Caco-2 (cell line): ENCODE measurements around the gene WDR4. TPM values are rescaled to one million over a fixed set of nuclear protein-coding genes. Genes with fewer than 3 reads are reported as not detected.
"Not testable (repeated sequence)": the region's sequence is repeated elsewhere in the genome, so short reads cannot be mapped to it uniquely, and the experiment has no call there.

Experiments
- BruUV-seq: library from RNA; stranded (reverse); fragments of 400-500 nt; replicated peaks from 2 replicates; lab custom pipeline; 2021; lab: Mats Ljungman, UMichigan
- CTCF ChIA-PET: fragments of 300-600 bp; sonication (Branson Sonifier 250); formaldehyde crosslinking; loops from one replicate; lab custom pipeline; 2022; ENCODE audit warnings: antibody characterized with exemption; lab: Charles Lee
- POLR2A ChIA-PET: fragments of 300-600 bp; sonication (Branson Sonifier 250); formaldehyde crosslinking; loops from one replicate; lab custom pipeline; 2022; ENCODE audit warnings: antibody characterized with exemption; lab: Charles Lee
- DNase-seq, 2 experiments: peaks; one replicate each; pipeline versions ENCODE4 v3.0.0 to v3.0.0-alpha.2; 2020 to 2022
- H3K27me3 ChIP-seq: replicated peaks from 2 replicates; pipeline ENCODE4 v1.6.0; 2011; ENCODE audit warnings: low read length; ENCODE audit not compliant: control insufficient read depth, insufficient read depth
- H3K36me3 ChIP-seq: 2 replicates; pipeline ENCODE4 v1.5.1; 2011; ENCODE audit warnings: low read length; ENCODE audit not compliant: control insufficient read depth, insufficient read depth
- H3K4me1 ChIP-seq: fragments of 250-450 bp; sonication (Bioruptor Pico); 2 replicates; pipeline ENCODE4 v1.5.1; 2020; ENCODE audit warnings: mild to moderate bottlenecking
- H3K4me3 ChIP-seq: 2 replicates; pipeline ENCODE4 v1.5.1; 2011; ENCODE audit warnings: low read depth, mild to moderate bottlenecking, control low read depth, low read length
- H3K9me3 ChIP-seq: fragments of 250-450 bp; sonication (Bioruptor Pico); 2 replicates; pipeline ENCODE4 v1.5.1; 2020; ENCODE audit warnings: mild to moderate bottlenecking, moderate library complexity
- H3K27ac Mint-ChIP-seq: one replicate; pipeline ENCODE4 v1.8.0; 2022; ENCODE audit warnings: mixed read lengths; ENCODE audit not compliant: unreplicated experiment
- H3K27me3 Mint-ChIP-seq: one replicate; pipeline ENCODE4 v1.8.0; 2022; ENCODE audit warnings: mixed read lengths; ENCODE audit not compliant: insufficient read depth, unreplicated experiment
- H3K36me3 Mint-ChIP-seq: one replicate; pipeline ENCODE4 v1.8.0; 2022; ENCODE audit warnings: mild to moderate bottlenecking, mixed read lengths; ENCODE audit not compliant: insufficient read depth, unreplicated experiment
- H3K4me1 Mint-ChIP-seq: one replicate; pipeline ENCODE4 v1.8.0; 2022; ENCODE audit warnings: low read depth, mixed read lengths; ENCODE audit not compliant: unreplicated experiment
- H3K4me3 Mint-ChIP-seq: one replicate; pipeline ENCODE4 v1.8.0; 2022; ENCODE audit warnings: mild to moderate bottlenecking, moderate library complexity, mixed read lengths; ENCODE audit not compliant: unreplicated experiment
- H3K9me3 Mint-ChIP-seq: one replicate; pipeline ENCODE4 v1.8.0; 2022; ENCODE audit warnings: mixed read lengths; ENCODE audit not compliant: unreplicated experiment
- CTCF ChIP-seq, 2 experiments: fragments of 200-600 bp in 1 of 2; IDR thresholded peaks; 1 replicate in 1 of 2; 2 replicates in 1 of 2; pipeline versions ENCODE4 v1.5.1 to v1.8.0; 2011 to 2022; ENCODE audit warnings: antibody characterized with exemption in 1 of 2, control low read depth in 1 of 2, inconsistent platforms in 1 of 2, low read depth in 1 of 2, low read length in 1 of 2, mild to moderate bottlenecking in 1 of 2, moderate library complexity in 1 of 2; ENCODE audit not compliant: insufficient read depth in 1 of 2, severe bottlenecking in 1 of 2, unreplicated experiment in 1 of 2
- intact Hi-C: fragments of 100-400 bp; cut with micrococcal nuclease; formaldehyde crosslinking; loops from one replicate; pipeline ENCODE4 v1.10.0; 2022; ENCODE audit not compliant: unreplicated experiment
- total RNA-seq: library from RNA; stranded (reverse); gene quantifications from 2 replicates; pipeline ENCODE4 v1.2.3, GENCODE V29; 2022

The WDR4 gene
- total RNA-seq, 1 experiment from 2014 or later: 35.0 TPM

- no peaks in the 10 kb centered on the region for H3K9me3 Mint-ChIP-seq
- H3K4me1 Mint-ChIP-seq: peaks cover 16% of the 10 kb centered on the region
- no peaks in the 10 kb centered on the region for H3K27me3 Mint-ChIP-seq
- ChIA-PET CTCF (interaction anchor here (1.6 kb wide), 1 partner anchor 241 kb away, joined by 11 read pairs; no protein-coding TSS in a partner anchor), POLR2A (no interaction called here)
- TF ChIP-seq CTCF (IDR thresholded peaks at IDR 0.05; ENCODE audit: insufficient read depth in 1 of 2, low read depth in 1 of 2, low read length in 1 of 2, severe bottlenecking in 1 of 2, unreplicated experiment in 1 of 2): no peak
- Histone ChIP-seq H3K4me1 (peaks cover 7% of the 10 kb centered on the region; the same call in 1 of the 2 replicates), H3K36me3 (no peaks in the 10 kb centered on the region), H3K27me3 (no peaks in the 10 kb centered on the region), H3K4me3 (no peak overlapping the region), H3K9me3 (peaks cover 6% of the 10 kb centered on the region; the same call in 1 of the 2 replicates)
- DNase-seq: peak in 1 of 2 experiments; percentile 38
- H3K4me3 Mint-ChIP-seq: no peak overlapping the region
- intact Hi-C loops: loop anchor here (5.0 kb wide), 2 partner anchors 42 to 242 kb away; no protein-coding TSS in a partner anchor
- H3K36me3 Mint-ChIP-seq: peaks cover 69% of the 10 kb centered on the region
- H3K27ac Mint-ChIP-seq: no peak overlapping the region
- no TSS peak for BruUV-seq
Observed at GRCh38 chr21:42833859-42834725, 45.2 kb downstream of the WDR4 start.

GRCh38 chr21:42833439-42833815 lies 45.9 kb downstream of the WDR4 start:
- intact Hi-C loops: loop anchor here (5.0 kb wide), 2 partner anchors 41 to 241 kb away; no protein-coding TSS in a partner anchor
- Mint-ChIP-seq H3K4me1 (peaks cover 16% of the 10 kb centered on the region), H3K27me3 (no peaks in the 10 kb centered on the region), H3K27ac (no peak overlapping the region), H3K9me3 (no peaks in the 10 kb centered on the region), H3K4me3 (peak overlapping the region; percentile 22), H3K36me3 (peaks cover 65% of the 10 kb centered on the region)
- BruUV-seq: no TSS peak
- Histone ChIP-seq H3K4me3 (no peak overlapping the region), H3K36me3 (no peaks in the 10 kb centered on the region), H3K27me3 (no peaks in the 10 kb centered on the region), H3K9me3 (peaks cover 9% of the 10 kb centered on the region; the same call in 1 of the 2 replicates), H3K4me1 (peaks cover 7% of the 10 kb centered on the region; the same call in 1 of the 2 replicates)
- ChIA-PET CTCF (interaction anchor here (0.7 to 1.6 kb wide), 2 partner anchors 26 to 240 kb away, joined by 3 to 11 read pairs; no protein-coding TSS in a partner anchor), POLR2A (no interaction called here)
- peak; percentile 43 to 60 for TF ChIP-seq CTCF (IDR thresholded peaks at IDR 0.05; ENCODE audit: insufficient read depth in 1 of 2, low read depth in 1 of 2, low read length in 1 of 2, severe bottlenecking in 1 of 2, unreplicated experiment in 1 of 2)
- DNase-seq: peak; percentile 67 to 77

GRCh38 chr21:42832321-42832630 lies 47.1 kb downstream of the WDR4 start:
- not testable (repeated sequence) for H3K27me3 Mint-ChIP-seq, BruUV-seq, H3K27me3 ChIP-seq, H3K27ac Mint-ChIP-seq, H3K4me1 ChIP-seq, H3K36me3 ChIP-seq, DNase-seq, H3K9me3 ChIP-seq, H3K4me3 Mint-ChIP-seq, H3K9me3 Mint-ChIP-seq, H3K4me3 ChIP-seq
- H3K4me1 Mint-ChIP-seq: peaks cover 16% of the 10 kb centered on the region
- H3K36me3 Mint-ChIP-seq: peaks cover 63% of the 10 kb centered on the region
- POLR2A ChIA-PET: interaction anchor here (0.6 kb wide), 1 partner anchor 318 kb away, joined by 8 read pairs; no protein-coding TSS in a partner anchor
- intact Hi-C loops: loop anchor here (5.0 kb wide), 2 partner anchors 40 to 240 kb away; no protein-coding TSS in a partner anchor
- CTCF ChIA-PET: interaction anchor here (1.6 kb wide), 1 partner anchor 239 kb away, joined by 11 read pairs; no protein-coding TSS in a partner anchor
